Thyroid gland (tissue), 4 donors: Measurements from ENCODE around the gene APC2.

Experiments
- CTCF ChIP-seq, 6 experiments: fragments of 200-600 bp in 3 of 6; fragments of 450-650 bp in 3 of 6; sonication (generic) in 3 of 6; IDR thresholded peaks; one replicate each; pipeline ENCODE4 v1.5.1; 2016 to 2019; ENCODE audit warnings: antibody characterized with exemption in 6 of 6, mild to moderate bottlenecking in 2 of 6, inconsistent platforms in 1 of 6, moderate library complexity in 1 of 6
- POLR2A ChIP-seq, 2 donors: fragments of 450-650 bp; IDR thresholded peaks; one replicate each; pipeline ENCODE4 v1.6.1; 2017; ENCODE audit warnings: antibody characterized with exemption in 2 of 2, mild to moderate bottlenecking in 2 of 2, moderate library complexity in 1 of 2

- no peak for TF ChIP-seq CTCF (IDR thresholded peaks at IDR 0.05)
- no peak for TF ChIP-seq POLR2A (IDR thresholded peaks at IDR 0.05)
Observed at GRCh38 chr19:1487576-1488281, 37.8 kb downstream of the APC2 start.
